Right renal pelvis (tissue), 4 donors: ENCODE measurements around the gene DDAH1. TPM values are rescaled to one million over a fixed set of nuclear protein-coding genes. Genes with fewer than 3 reads are reported as not detected.

Source experiments
- DNase-seq, 4 donors: peaks; one replicate each; pipeline ENCODE4 v3.0.0-alpha.2; 2013; ENCODE audit warnings: low read depth in 4 of 4, low spot score in 3 of 4, missing footprints in 1 of 4
- polyA plus RNA-seq, 4 donors: library from polyadenylated mRNA; unstranded; fragments of 120-200 nt; gene quantifications; one replicate each; pipeline ENCODE4 v1.2.1, GENCODE V29; 2013; ENCODE audit not compliant: insufficient read length in 4 of 4

Gene DDAH1
- polyA plus RNA-seq, 4 donors: 117 to 155 (median 143) TPM

DNA sequence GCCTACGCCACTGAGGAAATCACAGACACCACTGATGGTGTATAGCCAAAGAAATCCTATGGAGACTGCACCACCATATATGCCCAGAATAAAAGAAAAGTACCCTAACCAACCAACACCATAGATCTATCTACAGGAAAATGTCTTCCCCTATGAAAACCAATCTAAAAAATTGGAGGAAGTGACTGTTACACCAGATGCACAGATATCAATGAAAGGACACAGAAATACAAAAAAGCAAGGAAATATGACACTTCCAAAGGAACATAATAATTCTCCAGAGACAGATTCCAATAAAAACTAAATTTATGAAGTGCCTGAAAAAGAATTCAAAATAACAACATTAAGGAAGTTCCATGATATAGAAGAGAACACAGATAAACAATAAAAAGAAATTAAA is 131.8 kb downstream of the DDAH1 start:
- DNase-seq: no peak

DNA sequence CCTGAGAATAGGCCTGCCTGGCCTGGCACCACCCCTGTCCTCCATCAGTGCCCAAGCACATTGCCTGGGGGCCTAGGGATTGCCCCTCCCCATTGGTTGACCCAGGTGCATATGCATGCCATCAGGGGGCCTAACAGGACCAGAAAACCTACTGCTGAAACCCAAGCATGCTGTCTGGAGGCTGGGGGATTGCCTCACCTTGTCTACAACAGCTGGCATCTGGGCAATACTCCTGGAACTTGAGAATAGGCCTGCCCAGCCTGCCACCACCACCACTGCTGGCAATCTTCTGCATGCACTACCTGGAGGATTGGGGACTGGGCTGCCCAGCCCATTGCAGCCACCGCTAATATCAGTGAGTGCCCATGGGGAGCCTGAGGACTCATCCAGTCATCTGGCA is 132.4 kb downstream of the DDAH1 start:
- no peak for DNase-seq

DNA sequence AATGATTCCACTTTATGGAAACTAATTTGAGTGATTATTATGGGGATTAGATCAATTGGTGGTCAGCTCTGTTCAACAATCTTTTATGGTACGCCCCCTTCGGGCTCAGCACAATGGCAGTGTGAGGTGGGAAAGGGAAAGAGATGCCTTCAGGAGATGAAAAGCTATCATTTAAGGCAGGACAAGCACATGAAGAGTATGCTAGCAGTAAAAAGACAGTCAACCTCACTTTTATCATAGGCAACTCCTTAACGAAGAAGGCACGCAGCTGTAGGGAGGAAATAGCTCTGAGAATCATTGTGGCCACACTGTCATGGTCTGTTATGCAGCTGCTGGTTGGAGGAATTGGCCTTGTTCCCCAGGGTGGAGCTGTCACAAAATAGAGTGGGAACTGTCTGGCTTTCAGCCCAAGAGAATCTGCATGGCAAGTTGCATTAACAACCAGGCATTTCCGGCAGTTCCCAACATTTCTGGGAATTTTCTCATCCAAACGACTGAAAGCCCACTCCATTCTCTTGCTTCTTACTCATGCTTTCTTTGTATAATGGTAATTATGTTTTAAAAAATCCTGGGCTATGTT is 134.2 kb downstream of the DDAH1 start:
- DNase-seq: no peak

DNA sequence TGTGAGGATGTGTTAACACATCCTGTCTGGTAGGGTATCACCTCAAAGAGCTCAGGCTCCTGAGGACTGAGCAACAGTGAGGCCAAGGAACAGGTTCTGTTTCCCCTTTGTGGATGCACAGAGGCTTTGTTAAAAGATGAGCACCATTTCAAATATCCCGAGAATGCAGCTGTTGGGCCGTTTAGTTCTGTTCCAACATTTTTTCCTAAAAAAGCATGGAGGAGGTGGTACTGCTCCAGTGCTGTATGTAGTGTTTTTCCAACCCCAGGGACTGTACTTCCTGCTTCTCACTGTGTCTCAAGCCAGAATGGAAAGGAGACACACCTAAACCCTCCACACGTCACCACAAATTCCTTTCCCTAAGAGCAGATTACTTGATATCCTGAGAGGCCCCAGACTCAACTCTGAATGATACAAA is 134.7 kb downstream of the DDAH1 start:
- DNase-seq: no peak

DNA sequence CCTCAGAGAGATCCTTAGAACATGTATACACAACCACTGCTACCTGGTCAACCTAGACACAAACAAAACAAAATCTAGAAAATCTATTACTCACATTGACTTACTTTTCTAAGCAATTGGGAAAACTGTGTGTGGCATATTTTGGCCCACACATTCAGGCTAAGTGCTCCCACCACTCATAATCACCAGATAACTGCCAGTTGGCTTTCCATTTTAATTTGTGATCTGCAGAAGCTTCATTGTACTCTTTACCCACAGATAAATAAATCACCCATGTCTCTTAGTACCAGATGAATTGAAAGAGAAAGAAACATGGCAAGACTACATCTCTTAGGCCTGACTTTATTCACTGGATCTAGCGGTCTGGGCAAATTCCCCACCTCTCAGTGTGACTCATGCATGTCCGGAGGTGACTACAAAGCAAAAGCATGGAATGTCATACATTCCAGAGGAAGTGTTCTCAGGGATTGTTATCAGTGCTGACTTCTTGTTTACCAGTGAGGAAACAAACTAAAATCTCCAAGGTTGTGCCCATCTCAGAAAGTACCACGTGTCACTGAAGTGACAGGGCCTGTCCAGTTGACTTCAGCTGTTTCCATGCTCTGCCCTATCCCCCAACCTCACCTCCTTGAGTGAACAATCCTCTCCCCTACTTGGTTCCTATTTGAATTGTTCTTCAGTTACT is 136.1 kb downstream of the DDAH1 start:
- no peak for DNase-seq

DNA sequence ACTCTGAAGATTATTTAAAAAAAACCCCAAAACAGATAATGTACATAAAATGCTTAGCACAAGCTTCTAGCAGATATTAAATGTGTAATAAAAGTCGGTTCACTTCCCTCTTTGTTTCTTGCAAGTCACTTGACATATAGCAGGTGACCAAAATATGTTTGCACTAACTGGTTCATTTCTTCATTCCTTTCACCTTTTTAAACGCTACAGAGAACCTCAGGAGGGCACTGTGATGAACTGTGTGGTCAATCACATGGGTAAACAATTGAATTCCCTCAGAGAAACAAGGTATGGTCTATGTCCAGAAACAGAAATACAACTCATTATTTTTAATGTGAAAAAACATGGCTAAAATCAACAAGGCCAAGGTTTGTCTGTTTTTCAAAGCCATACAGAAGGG is 137.2 kb downstream of the DDAH1 start:
- DNase-seq: no peak

DNA sequence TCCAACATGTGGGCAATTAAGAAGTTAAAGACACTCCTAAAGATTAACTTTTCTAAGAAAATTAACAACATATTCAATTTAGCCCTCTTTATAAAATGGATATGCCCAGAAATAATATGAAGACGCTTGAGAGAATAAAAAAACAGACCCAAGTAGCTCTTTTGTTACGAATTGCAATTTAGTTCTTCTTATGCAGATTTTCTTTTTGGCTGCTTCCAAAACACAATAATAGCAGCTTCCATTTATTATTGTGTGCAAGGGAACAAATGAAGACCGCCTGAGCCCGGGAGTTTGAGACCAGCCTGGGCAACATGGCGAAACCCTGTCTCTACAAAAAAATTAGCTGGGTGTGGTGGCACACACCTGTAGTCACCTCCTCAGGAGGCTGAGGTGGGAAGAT is 138.1 kb downstream of the DDAH1 start:
- DNase-seq: no peak

DNA sequence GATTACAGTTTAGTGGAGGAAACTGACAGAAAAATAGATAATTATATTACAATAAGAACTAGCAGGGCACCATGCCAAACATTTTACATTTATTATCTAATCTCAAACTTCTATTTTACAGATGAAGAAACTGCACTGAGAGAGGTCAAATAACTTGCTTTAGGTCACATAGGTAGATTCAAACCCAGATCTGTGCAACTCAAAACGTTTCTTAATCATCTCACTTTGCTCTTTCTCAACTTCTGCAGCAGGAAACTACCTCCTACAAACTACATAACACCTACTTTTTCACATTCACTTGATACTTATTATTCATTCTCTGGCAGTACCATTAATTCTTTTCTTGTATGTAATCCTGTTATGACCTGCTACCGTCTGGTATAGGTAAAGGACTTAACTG is 138.6 kb downstream of the DDAH1 start:
- DNase-seq: no peak

DNA sequence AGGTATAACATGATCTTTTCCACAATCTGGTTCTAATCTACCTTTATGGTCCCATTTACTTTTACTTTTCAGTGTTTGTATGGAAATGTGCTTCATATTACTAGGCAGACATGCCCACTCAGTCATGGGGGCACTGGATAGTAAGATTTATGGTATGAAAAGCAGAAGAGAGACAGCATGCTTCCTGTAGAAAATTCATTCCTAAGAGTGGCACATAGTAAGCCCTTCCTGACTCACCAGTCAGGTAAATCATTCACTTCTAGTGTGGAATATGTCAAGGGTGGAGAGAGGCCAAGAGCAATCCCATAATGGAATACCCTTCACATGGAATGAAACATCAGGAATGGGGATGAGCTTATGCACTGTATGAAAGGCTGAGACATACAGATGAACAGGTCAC is 139.0 kb downstream of the DDAH1 start:
- no peak for DNase-seq

DNA sequence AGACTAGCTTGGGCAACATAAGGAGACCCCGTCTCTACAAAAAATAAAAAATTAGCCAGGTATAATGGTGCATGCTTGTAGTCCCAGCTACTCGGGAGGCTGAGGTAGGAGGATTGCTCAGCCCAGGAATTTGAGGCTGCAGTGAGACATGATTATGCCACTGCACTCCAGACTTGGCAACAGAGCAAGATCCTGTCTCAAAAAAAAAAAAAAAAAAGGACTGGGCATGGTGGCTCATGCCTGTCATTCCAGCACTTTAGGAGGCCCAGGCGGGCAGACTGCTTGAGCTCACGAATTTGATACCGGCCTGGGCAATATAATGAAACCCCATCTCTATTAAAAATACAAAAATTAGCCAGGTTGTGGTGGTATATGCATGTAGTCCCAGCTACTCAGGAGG is 141.2 kb downstream of the DDAH1 start:
- no peak for DNase-seq

DNA sequence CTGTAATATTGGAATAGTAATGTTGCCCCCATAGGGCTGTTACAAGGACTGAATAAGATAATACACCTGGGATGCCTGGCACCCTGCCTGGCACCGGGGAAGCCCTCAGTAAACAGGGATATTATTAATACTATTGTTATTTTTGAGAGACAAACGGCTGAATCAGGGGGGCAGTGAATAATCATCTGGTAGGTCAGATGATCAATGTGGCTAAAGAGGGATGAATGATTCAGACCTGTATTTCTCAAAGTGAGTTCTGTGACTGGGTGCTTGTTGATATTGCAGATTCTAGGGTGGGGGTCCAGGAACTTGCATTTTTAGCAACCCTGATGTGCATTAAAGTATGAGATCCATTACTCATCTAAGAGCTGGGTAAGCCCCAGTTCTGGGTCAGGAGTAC is 142.3 kb downstream of the DDAH1 start:
- DNase-seq: no peak

DNA sequence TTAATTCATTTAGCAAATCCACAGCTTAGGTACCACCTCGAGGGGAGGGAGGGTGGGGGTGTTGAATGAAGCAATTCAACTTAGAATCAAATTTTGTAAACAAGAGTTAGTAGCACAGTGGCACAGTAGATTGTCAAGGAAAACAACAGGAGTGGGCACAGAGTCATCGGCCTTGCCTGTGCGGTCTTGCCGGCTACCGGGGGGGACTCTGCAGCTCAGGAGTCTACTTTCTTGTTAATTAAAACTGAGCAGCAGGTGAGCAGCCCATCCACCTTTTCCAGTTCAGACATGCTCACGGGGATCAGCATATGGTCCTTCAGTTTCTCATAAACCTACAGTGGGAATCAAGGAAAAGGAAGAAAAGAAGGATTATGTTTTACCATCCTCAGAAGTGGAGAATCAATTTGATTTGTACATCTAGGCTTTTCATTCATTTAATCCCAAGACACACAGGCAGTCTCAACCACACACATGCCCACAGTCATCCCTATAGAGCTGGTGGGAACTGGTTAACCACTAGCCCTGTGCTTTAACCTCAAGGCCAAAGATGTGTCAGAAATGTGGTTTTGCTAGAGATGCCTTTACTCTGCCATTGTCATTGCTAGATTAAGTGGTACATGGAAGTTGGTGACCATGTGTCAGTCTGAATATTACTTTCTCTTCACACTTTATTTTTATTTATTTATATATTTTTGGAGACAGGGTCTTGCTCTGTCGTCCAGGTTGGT is 143.6 kb downstream of the DDAH1 start:
- no peak for DNase-seq

DNA sequence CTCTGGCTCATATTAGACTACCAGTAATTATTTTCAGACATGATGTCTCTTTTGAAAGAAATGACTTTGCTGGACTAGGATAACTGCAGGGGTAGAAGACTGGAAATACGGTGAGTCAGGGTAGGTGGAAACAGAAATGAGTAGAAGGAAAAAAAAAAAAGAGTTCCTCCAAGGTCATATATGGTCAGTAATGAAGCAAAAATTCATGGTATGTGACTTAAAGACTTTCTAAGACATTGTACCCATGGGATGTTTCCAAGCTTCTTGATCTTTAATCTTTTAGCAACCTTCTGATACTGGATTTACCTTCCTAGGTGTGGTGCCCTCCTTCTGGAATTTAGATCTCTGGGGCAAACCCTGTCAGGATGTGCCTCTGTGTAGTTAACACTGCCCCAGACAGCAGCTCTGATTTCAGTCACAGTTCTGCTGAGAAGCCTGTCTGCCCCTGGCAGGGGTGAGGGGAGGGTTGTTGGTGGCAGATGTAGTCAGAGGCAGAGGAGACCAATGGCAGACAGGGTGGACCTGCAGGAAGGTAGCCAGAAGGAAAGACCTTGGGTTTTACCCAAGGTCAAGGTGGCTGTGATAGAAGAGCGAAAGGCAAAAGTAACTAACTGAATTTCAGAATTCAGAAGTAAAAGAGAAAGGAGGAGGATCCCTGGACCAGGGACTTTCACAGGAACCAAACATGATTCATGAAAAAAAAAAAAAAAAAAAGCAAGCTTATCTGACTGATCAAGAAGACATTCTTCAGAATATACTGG is 144.4 kb downstream of the DDAH1 start:
- DNase-seq: no peak

DNA sequence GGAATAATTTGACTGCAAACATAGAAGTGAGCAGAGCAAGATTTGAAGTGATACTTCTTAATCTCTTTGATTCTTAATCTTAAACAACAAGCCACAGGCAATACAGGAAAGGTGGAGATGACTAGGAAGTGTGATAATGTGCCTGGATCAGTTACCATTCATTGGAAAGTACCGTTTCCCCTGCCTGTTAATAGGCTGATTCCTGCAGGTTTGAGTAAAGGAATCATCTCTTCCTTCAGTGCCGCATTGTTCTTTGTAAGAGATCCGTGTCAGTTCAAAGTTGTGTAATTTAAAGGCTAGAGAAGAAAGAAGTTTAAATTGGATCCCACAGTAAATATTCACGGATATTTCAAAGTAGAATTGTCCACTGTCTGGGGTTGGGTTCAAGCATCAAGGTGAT is 145.0 kb downstream of the DDAH1 start:
- no peak for DNase-seq

DNA sequence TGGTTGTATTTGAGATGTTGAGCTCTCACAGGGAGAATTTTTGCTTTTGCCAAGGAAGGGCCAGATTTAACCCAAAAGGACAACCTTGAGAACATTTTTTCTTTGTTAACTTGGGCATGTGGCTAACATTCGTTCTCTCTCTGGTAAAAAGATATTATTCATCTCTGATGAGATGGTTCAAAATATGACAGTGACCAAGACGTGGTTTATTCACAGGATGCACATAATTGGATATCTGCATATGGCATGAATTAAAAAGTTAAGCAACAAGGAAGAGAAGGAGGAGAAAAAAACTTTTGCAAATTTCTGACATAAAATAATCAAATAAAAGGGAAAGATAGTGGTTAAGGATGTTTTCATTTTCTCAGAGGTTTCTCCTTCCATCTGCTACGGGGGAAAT is 145.5 kb downstream of the DDAH1 start:
- no peak for DNase-seq

DNA sequence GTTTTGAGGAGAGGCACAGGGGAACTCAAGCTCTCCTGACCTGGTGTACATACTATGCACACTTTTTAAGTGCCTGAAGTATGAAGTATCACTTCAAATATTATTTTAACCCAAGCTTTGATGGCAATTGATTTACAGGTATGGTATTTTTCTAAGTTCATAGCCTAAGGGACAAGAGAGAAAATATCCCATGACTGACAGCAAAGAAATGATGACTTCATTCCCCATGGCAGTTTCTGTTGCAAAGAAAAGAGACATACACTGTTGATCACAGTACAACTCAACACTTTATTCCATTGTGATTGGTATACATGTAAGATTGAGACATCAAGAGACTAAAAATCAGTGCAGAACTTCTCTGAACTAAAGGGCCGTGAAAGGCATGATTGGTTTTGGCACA is 146.7 kb downstream of the DDAH1 start:
- DNase-seq: no peak

DNA sequence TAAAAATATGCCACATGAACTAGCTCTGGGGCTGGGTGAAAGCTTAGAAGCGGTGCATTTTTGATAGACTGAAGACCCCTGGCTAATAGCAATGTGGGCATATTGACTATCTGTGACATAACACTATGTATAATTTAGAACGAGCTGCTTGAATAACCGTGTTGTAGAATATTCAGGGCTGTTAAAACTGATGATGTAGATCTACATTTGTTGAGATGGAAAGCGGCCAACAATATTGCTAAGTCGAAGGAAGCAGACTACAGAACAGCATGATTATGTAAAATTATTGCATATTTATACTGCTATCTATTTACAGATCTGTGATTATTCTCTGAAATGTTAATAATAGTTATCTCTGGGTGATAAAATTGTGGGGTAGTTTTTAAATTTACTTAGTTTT is 147.4 kb downstream of the DDAH1 start:
- DNase-seq: no peak

DNA sequence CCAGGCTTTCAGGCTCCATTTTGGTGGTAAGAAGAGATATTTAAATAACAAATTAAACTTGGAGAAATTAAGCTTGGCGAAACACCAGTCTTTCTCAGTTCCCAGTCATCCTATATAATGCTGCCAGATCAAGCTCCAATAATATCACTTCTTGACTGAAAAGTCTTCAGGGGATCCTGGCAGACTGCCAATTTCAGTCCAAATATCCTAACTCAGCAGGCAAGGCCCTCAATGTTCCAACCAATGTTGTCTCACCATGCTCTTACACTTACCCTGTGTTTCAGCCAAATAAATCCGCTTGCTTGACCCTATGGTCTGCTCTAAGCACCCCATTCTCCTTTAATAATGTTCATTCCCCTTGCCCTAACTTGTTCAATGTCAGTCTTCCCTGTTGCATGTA is 148.6 kb downstream of the DDAH1 start:
- no peak for DNase-seq

DNA sequence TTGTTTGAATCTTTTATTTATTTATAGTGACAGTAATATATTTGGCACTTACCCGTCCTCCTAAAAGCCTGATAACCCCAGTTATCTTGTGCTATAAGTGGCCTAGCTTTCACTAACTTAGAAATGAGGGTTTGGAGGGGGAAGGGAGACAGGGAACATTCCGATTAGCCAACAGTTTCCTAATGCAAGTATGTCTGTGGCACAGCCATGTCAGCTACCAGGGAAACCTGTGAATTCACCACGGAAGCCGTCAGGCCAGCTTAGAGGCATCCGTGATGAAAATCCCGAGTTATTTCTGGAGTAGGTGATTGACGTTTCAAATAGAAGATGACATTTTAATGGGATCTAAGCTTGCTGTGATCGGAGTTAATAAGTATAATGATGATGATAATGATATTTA is 149.2 kb downstream of the DDAH1 start:
- DNase-seq: no peak

DNA sequence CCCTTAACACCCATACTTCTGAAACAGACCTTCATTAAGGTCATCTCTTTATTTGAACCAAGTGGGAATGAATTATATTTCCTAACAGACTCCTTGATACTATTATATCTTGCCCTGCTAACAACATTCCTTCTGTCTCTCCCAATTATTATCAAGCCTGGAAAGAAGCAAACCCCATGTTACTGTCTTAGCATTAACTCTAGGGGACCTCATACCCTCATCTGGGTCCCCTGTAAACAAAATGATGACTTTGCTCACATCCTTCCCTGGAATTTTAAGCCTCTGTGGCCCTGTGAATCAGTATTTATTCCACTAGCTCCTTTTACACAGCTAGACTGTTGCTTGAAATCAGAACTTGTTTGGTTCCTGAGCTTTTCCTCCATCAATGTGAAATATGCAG is 150.2 kb downstream of the DDAH1 start:
- no peak for DNase-seq

DNA sequence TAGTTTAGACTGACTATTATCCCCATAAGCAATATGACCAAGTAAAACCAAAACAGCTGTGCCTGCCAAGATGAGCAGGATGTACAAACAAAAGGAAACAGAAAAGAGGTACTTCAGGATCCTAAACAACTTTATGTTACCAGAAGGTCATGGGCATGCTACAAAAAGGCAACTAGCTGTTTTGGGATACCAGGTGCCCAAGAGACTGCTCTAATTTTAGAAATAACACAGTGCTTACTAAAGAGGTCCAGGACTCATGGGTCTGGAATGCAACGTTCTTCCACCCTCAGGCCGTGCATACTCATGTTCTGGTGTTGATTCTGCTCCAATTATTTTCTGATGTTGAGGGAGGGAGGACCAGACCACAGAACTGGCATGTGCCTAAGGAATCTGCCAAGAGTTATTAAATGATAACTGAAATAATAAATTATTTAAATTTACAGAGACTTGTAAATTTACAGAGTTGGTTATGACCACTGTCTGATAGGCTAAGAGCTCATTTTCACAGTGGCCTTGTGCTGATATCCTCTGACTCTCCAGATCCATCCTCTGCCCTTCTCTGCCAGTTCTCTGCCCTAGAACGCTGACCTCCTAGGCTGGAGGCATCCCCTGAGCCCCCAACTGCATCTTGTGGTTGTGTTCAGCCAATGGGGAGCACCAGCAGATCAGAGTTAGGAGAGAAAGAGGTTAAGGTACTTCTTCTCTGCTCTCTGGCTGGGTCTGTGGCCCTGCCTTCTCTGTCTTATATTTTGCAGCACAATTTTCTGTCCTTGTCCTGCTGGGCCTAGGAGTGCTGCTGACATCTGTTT is 150.9 kb downstream of the DDAH1 start:
- no peak for DNase-seq
